GM21526 (cell line): ENCODE results near the gene MAPK1.
"Not testable (repeated sequence)": the region's sequence is repeated elsewhere in the genome, so short reads cannot be mapped to it uniquely, and the experiment has no call there.

ENCODE experiments used
- ATAC-seq: cut with Tn5 transposase; IDR thresholded peaks from one replicate; pipeline ENCODE4 v1.9.1; 2021; ENCODE audit warnings: moderate library complexity; ENCODE audit not compliant: unreplicated experiment, low FRiP score

The MAPK1 gene

DNA sequence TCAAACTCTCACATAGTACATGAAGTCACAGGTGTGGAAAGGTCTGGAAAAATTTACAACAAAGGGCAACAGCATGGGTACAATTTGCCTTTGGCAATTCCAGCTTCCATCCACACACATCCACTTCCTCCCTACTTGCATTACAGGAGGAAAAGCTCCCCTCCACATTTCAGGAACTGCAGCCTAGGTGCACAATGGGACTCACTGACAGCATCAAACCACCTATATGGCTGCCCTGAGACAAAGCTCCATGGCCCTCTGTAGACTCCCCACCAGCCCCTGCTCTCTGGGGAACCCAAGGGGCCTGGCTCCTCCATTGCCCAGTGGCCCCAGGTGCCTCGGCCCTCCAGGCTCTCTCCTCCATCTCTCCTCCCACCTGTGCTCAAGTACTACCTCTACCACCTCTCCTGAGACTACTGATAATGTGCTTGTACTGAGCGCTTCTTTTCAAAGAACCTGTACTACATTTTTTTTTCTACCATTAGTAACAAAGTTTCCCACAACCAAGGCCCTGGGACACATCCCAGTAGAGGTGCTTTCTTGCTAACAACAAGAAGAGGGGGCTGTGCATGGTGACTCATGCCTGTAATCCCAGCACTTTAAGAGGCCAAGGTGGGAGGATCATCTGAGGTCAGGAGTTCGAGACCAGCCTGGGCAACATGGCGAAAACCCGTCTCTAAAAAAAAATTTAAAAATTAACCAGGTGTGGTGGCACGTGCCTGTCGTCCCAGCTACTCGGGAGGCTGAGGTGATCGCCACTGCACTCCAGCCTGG lies 136.7 kb downstream of the MAPK1 start:
- no peak for ATAC-seq

DNA sequence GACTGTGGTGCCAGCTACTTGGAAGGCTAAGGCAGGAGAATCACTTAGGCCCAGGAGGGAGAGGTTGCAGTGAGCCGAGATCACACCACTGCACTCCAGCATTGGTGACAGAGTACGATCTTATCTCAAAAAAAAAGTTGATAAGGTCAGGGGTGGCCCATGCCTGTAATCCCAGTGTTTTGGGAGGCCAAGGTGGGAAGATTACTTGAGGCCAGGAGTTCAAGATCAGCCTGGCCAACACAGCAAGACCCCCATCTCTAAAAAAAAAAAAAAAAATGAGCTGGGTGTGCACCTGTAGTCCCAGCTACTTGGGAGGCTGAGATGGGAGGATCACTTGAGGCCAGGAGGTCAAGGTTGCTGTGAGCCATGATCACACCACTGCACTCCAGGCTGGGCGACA lies 138.3 kb downstream of the MAPK1 start:
- ATAC-seq, result not testable (repeated sequence)

DNA sequence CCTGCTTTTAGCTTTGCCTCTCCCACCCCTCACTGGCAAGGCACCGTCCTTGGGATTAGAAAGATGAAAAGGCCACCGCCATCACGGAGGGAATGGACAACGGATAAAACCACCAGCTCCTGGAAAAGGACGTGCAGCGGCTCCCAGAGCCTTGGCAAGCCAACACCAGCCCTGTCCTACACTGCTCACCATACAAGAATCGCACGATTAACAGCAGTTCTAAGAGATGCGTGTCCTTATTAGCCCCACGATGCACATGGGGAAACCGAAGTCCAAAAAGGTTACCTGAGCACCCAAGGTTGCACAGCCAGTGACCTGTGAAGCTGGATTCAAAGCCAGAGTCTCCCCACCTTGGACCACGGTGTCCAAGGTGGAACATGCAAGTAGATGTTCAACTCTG lies 139.2 kb downstream of the MAPK1 start:
- no peak for ATAC-seq

DNA sequence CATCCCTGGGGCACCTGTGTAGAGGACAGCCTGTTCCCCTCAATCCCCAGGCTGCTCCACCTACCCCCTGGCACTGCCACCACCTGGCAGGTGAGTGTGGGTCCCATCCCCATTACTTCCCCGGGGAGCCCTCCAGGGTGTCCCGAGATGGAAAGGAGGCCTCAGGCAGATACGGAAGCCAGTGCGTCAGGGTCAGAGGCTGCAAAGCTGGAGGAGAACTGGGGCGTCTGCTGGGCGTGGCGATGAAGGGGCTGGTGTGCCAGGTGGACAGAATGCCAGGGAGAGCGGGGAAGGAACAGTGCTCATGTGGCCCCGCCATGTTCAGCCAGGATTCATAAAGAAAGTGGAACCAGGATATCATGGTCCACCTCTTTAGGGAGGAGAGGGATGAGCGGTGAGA lies 139.7 kb downstream of the MAPK1 start:
- ATAC-seq, result no peak

DNA sequence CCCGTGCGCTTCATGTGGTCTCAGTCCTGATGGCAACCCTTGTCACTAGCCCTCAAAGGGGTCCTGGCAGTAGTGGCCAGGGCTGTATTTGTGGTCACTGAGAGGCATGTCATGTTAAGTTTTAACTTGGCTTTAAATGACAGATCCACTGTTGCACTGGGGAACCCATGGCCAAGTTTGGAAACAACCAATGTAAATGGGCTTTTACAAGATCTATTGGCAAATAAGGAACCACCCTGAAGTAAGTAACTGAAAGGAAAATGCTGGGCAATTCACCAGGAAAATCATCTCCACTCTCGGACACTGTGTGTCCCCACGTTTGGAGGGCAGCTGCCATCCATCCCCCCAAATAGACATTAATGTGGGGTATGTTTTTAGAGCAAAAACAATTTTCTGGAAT lies 140.3 kb downstream of the MAPK1 start:
- no peak for ATAC-seq

DNA sequence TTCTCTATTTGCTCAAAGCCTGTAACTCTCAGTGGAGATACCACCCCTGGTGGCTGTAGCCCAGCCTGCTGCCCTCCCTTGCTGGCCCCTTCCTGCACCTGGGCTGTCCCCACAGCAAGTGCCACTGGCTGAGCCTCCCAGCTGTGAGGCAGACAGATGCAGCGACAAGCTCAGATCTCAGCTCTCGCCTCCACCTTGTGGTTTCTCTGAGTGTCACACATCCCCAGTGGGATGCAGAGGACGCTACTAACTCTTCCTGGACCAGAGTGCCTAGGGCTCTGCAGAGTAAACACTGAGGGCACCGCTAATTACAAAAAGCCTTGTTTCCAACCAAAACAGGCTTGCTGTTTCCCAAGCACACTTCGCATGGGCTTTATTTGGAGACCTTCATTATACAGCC lies 140.8 kb downstream of the MAPK1 start:
- no peak for ATAC-seq

DNA sequence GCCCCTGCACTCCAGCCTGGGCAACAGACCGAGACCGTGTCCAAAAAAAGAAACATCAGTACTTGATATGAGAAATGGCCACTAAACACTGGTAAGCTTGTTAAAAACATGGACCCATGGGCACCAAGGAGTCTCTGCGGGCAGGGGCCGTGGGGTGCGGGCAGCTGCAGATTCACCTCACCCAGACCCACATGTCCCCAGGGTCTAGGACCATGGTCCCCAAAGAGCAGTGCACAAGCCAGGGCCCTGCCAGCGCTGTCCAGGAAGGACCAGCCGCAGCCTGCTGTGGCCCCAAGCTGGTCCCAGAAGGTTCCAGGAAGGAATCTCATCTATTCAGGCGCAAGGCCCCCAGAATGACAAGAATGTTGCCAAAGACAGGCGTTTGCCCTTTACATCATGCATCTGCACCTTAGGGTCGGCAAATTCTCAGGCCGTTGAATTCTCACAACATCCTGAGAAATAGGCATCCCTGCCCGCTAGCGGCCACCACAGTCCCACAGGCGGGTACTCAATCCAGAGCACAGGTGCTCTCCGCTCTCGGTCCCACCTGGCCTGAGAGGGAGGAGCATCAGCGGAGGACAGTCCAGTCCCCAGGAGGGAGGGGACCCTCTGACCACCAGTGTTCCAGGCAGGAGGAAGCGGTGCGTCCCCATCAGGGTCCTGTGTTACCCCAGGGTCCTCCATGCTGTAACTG lies 141.3 kb downstream of the MAPK1 start:
- ATAC-seq, result no peak

DNA sequence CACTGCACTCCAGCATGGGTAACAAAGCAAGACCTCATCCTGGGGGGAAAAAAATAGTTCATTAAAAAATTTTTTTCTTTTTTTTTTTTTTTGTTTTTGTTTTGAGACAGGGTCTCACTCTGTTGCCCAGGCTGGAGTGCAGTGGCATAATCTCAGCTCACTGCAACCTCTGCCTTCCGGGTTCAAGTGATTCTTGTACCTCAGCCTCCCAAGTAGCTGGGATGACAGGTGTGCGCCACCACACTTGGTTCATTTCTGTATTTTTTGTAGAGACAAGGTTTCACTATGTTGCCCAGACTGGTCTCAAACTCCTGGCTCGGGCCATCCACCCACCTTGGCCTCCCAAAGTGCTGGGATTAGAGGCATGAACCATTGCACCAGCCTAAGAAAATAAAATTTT lies 142.9 kb downstream of the MAPK1 start:
- not testable (repeated sequence) for ATAC-seq

DNA sequence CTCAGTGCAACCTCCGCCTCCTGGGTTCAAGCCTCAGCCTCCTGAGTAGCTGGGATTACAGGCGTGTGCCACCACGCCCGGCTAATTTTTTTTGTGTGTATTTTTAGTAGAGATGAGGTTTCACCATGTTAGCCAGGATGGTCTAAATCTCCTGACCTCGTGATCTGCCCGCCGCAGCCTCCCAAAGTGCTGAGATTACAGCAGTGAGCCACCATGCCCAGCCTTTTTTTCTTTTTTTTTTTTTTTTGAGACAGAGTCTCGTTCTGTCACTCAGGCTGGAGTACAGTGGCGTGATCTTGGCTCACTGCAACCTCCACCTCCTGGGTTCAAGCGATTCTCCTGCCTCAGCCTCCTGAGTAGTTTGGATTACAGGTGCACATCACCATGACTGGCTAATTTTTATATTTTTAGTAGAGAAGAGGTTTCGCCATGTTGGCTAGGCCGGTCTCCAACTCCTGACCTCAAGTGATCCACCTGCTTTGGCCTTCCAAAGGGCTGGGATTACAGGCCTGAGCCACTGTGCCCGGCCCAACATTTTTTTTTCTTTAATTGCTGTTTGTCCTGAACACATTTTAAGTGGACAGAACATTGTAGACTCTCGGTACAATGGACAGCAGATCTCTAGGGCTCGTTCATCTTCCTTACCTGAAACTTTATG lies 146.1 kb downstream of the MAPK1 start:
- not testable (repeated sequence) for ATAC-seq

DNA sequence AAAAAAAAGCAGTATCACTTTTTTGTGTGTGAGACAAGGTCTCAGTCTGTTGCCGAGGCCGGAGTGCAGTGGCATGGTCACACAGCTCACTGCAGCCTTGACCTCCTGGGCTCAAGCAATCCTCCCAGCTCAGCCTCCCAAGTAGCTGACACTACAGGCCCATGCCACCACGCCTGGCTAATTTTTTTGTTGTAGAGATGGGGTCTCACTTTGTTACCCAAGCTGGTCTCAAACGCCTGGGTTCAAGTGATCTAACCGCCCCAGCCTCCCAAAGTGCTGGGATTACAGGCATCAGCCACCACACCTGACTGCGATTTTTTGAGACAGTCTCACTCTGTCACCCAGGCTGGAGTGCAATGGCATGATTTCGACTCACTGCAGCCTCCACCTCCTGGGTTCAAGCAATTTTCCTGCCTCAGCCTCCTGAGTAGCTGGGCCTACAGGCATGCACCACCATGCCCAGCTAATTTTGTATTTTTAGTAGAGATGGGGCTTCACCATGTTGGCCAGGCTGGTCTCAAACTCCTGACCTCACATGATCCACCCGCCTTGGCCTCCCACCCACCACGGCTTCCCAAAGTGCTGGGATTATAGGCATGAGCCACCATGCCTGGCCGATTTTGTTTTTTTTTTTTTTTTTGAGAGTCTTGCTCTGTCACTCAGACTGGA lies 147.1 kb downstream of the MAPK1 start:
- ATAC-seq, result not testable (repeated sequence)

DNA sequence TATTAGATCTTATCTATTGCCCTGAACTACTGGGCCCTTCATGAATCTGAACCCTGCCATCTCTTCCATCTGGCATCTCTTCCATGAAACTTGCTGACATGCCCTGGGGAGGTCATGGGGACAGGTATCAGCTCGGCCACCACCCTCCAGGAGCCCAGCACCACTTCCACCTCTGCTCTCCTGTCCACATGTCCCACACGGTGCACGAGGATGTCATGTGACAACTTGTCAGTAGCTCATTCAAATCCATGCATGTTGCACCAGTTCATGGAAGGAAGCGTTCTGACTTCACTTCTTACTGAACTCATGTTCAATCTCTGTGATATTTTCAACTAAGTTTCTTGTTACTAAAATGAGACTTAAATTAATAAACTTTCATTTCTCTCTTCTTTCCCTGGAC lies 148.4 kb downstream of the MAPK1 start:
- no peak for ATAC-seq

DNA sequence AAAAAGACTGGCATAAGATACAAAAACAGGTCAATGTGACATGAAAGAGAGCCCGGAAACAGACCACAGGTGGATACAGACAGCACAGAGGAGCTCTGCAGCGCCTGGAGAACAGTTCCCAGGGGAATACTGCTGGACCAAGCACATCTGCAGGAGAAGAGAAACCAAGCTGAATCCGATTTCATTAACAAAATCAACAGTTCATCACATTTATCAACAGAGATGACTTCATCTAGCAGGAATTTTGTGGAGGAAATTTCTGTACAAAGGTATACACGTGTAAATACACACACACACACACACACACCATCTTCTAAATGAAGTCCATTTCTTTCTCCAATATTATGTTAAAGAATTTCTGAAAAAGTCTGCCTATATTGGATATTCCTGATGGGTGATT lies 148.9 kb downstream of the MAPK1 start:
- no peak for ATAC-seq

DNA sequence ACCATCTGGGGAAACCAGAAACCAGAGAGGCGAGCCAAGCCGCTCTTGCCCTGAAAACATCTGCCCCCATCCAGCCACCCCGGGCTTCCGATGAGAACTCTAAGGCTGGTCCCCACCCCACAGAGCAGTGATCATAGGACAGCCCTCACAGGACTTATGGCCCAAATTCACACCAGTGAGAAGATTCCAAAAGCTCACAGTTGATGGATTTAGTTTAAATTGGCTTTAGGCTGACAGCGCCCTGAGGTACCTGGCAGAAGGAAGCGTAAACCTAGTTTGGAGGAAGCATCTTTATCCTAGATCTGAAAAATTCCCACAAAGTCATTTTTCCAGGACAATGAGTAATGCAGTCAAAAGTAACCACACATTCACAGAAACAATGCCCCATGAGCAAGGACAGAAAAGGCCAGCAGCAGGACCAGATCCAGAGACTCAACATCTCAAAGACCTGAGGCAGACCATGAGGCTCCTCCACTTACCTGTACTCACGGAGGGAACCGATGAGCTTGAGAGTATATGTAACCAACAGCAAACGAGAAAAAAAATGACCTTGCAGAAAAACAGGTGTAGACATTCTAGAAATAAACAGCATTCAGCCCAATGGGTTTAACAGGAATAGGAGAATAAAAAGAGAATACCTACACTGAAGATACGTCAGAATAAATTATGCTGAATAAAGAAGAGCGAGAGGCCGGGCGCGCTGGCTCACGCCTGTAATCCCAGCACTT lies 150.9 kb downstream of the MAPK1 start:
- not testable (repeated sequence) for ATAC-seq

DNA sequence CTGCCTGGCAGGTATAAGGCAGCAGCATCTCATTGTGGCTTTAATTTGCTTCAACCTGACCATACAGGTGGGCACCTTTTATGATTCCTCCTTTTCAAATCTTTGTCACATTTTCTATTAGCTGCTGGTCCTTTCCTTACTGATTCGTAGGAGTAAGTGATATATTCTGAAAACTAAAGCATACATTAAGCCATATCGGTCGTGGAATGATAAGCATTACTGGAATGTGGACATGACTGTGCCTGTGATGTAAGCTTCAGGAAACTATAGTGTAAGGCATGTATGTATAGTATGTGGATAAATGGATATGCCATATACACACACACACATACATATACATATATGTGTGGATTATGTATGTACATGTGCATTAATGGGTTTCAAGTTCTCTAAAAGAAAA lies 152.7 kb downstream of the MAPK1 start:
- no peak for ATAC-seq

DNA sequence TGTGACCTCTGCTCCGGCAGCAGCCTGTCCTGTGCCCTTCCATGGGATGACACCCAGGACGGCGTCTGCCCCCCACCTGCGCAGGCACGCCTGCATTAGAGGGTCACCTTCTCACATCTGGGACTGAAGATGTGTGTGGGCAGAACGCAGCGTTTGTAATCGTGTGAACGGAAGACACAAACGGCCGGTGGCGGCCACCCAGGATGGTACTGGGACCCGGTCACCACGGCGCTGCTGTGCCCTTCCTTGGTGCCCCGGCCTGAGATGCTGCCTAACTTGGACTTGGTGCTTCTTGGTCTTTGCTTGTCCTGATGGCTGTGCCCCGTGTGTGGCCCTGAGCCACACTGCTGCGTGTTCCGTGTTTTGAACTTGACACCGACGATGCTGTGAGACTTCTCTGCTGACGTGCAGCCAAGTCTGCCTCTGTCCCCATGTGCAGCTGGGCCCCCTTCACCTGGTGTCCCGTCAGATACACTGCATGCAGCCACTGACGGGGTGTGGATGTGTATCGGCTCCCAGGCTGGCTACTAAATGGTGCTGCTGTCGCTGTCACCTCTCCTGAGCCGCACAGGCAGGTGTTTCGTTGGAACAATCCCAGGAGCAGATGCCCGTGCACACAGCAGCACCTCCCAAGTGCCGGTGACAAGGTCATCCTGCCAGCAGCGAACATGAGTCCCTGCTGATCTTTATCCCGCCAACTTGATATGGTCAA lies 153.2 kb downstream of the MAPK1 start:
- no peak for ATAC-seq

DNA sequence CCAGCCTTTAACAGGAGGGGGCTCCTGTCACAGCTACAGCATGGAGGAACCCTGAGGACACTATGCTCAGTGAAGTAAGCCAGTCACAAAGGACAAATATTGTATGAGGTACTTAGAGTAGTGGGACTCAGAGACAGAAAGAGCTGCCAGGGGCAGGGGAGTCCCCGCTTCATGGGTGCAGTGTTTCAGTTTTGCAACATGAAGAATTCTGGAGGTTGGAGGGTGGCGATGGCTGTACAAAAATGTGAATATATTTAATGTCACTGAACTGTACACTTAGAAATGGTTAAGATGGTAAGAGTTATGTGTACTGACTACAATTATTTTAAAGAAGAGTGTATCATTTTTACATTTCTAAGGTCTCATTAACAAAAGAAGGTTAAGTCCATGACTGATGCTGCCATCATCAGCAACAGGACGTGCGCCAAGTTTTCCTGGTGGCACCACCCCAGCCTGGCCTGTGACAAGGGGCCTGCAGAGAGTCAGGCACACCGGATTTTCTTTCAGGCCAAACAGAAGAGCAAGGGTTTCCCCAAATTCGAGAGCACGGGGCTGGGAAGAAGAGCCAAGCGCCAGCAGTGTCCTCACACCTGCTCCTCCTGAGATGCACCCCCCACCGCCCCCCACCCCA lies 153.9 kb downstream of the MAPK1 start:
- ATAC-seq, result no peak

DNA sequence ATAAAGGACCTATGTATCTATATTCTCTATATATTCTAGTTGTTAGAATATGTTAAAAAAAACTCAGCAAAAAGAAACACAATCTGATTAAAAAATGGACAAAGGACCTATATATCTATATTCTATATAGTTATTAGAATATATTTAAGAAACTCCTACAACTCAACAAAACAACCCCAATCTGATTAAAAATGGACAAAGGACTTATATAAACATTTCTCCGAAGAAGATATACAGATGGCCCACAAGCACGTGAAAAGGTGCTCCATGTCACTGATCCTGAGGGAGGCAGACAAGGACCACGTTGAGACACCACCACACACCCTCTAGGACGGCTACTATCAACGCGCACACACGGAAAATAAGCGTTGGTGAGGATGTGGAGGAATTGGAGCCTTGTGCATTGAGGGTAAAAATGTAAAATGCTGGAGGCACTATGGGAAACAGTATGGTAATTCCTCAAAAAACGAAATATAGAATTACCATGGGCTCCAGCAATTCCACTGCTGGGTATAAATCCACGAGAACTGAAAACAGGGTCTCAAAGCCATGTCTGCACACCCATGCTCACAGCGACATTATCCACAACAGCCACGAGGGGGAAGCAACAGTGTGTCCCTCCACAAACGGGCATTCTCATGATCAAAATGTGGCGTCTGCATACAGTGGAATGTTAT lies 154.6 kb downstream of the MAPK1 start:
- ATAC-seq, result no peak

DNA sequence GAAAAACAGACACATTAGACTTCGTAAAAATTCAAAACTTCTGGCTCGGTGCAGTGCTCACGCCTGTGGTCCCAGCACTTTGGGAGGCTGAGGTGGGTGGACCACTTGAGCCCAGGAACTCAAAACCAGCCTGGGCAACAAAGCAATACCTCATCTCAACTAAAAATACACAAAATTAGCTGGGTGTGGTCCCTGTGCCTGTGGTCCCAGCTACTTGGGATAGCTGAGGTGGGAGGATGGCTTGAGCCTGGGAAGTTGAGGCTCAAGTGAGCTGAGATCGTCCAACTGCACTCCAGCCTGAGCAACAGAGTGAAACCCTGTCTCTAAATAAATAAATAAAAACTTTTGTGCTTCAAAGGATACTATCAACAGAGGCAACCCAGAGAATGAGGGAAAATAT lies 155.6 kb downstream of the MAPK1 start:
- no peak for ATAC-seq

DNA sequence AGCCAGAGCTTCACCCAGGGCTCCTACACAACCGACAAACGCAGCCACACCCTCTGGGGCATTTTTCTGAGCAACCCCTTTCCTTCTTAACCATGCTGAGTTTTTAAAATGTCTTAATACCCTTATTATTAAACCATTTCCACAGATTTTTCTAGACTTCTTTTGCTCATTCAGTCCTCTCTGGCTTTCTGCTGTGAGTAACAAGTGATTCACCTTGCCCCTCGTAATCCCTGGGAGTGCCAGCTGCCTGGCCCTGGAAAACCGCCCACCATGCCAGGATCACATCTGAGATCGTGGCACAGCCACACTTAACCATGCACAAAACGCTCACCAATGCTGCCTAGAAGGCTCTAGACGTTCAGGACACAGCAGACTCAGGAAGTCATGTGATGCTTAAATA lies 157.3 kb downstream of the MAPK1 start:
- ATAC-seq, result no peak
